ENCODE results near the gene RSF1.
"Not testable (repeated sequence)": the region's sequence is repeated elsewhere in the genome, so short reads cannot be mapped to it uniquely, and the experiment has no call there.

DNA sequence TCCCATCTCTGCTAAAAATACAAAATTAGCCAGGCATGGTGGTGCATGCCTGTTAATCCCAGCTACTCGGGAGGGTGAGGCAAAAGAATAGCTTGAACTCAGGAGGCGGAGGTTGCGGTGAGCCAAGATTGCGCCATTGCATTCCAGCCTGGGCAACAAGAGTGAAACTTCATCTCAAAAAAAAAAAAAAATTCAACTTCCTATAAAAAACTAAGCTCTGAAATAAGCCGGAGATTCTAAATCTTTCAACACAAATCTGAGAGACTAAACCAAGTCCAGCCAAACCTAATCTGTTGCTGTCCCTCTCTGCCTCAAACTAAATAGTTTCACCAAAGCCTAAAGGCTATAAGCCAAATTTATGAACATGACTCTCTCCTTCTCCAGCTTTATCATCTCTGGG, 186.6 kb downstream of the RSF1 start:
- not testable (repeated sequence) for TF ChIP-seq CTCF, POLR2A (IDR thresholded peaks at IDR 0.05)

Data from Peyer's patch (tissue), 4 donors.